Hepatocyte (in vitro differentiated cells): Measurements from ENCODE around the gene GPX2.

ENCODE experiments used
- CTCF ChIP-seq: fragments of 200-600 bp; sonication (generic); IDR thresholded peaks from 2 replicates; pipeline ENCODE4 v1.5.1; 2016; ENCODE audit warnings: antibody characterized with exemption, mild to moderate bottlenecking; ENCODE audit not compliant: poor library complexity
- EZH2 ChIP-seq: fragments of 200-600 bp; sonication (generic); IDR thresholded peaks from 2 replicates; pipeline ENCODE4 v1.6.1; 2016; ENCODE audit warnings: antibody characterized with exemption, mild to moderate bottlenecking, borderline replicate concordance

- TF ChIP-seq CTCF = no peak
- no peak for TF ChIP-seq EZH2
Observed at GRCh38 chr14:64953661-64954060, 11.1 kb upstream of the GPX2 start.
